ENCODE results near the gene TMEM129. TPM values are rescaled to one million over a fixed set of nuclear protein-coding genes. Genes with fewer than 3 reads are reported as not detected.

The TMEM129 gene
- total and polyA plus RNA-seq, 10 of the 15 experiments (the other 5 are each of a cell fraction or from before 2014, with no cell fraction given), result 0.19 to 24.9 (median 13.2) TPM

DNA sequence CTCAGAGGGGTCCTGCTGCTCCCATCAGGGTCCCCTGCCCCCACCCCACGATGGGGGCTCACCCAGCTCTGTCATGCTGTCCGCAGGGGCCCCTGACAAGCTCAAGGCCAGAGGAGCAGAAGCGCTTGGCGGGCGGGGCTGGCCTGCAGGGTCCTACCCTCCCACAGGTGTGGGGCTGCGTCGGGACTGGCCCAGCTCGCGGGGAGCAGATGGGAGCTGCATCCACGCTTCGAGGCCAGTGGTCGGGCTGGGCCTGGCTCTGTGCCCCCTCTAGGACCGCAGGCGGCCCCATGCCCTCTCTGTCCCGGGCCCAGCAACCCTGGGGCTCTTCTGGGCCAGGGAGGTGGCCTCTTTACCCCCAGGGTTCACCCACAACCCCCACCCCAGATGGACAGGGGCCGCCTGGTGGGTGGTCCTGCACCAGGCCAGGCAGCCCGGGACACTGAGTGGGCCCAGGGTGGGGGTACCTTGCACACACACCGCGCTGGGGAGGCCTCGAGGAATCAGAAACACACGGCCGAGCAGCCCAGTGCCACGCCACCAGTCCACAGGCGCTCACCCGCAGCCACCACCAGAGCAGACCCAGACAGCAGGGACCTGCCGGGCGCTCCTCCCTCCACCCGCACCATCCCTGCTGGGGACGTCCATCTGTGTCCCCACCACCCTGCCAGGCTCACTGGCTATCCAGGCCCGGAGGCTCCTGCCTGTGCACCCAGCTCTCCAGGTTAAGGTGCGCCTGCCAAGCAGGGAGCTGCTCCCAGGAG, 30.2 kb upstream of the TMEM129 start:
- RAD21 ChIA-PET (ENCODE audit: unreplicated experiment), result interaction anchor here (1.8 kb wide), 1 partner anchor 148 kb away, joined by 7 read pairs; no protein-coding TSS in a partner anchor
- Histone ChIP-seq H4K20me1 (ENCODE audit: control insufficient read depth, insufficient read depth) (no peaks in the 10 kb centered on the region), H3K4me2 (ENCODE audit: control insufficient read depth, insufficient read depth) (no peak overlapping the region), H3K9ac (ENCODE audit: control insufficient read depth, insufficient read depth, low read length) (no peak overlapping the region), H2AFZ (ENCODE audit: control insufficient read depth, low read depth, low read length) (no peak overlapping the region), H3K9me3 (replicated peaks; ENCODE audit: control insufficient read depth, insufficient read depth, low read length) (no peaks in the 10 kb centered on the region), H3K36me3 (ENCODE audit: control insufficient read depth in 2 of 2, insufficient read depth in 2 of 2, low read length in 1 of 2) (no peaks in the 10 kb centered on the region), H3K27ac (ENCODE audit: control insufficient read depth, insufficient read depth) (no peak overlapping the region), H3K27me3 (replicated peaks in 1 of 2; ENCODE audit: control insufficient read depth in 2 of 2, insufficient read depth in 2 of 2, low read length in 1 of 2) (no peaks in the 10 kb centered on the region), H3K4me3 (no peak overlapping the region), H3K79me2 (ENCODE audit: control insufficient read depth, insufficient read depth, low read length) (no peaks in the 10 kb centered on the region), H3K4me1 (ENCODE audit: control insufficient read depth, insufficient read depth, low read length) (no peaks in the 10 kb centered on the region)
- TF ChIP-seq, protein P1, sequence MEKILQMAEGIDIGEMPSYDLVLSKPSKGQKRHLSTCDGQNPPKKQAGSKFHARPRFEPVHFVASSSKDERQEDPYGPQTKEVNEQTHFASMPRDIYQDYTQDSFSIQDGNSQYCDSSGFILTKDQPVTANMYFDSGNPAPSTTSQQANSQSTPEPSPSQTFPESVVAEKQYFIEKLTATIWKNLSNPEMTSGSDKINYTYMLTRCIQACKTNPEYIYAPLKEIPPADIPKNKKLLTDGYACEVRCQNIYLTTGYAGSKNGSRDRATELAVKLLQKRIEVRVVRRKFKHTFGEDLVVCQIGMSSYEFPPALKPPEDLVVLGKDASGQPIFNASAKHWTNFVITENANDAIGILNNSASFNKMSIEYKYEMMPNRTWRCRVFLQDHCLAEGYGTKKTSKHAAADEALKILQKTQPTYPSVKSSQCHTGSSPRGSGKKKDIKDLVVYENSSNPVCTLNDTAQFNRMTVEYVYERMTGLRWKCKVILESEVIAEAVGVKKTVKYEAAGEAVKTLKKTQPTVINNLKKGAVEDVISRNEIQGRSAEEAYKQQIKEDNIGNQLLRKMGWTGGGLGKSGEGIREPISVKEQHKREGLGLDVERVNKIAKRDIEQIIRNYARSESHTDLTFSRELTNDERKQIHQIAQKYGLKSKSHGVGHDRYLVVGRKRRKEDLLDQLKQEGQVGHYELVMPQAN (conservative IDR thresholded peaks at IDR 0.05), result no peak
- TF ChIP-seq DPF2 (IDR thresholded peaks at IDR 0.05), result no peak
- no peak for TF ChIP-seq JUNB (IDR thresholded peaks at IDR 0.05)
- no peak for TF ChIP-seq TCF3 (IDR thresholded peaks at IDR 0.05; ENCODE audit: borderline replicate concordance, insufficient read depth, low read depth, low read length)
- TF ChIP-seq STAT3 (IDR thresholded peaks at IDR 0.05; ENCODE audit: low read depth, low read length), result no peak
- TF ChIP-seq MYB (IDR thresholded peaks at IDR 0.05; ENCODE audit: borderline replicate concordance, low read depth, low read length), result no peak
- no peak for TF ChIP-seq KLF5 (IDR thresholded peaks at IDR 0.05; ENCODE audit: partially characterized antibody)
- TF ChIP-seq ZNF207 (IDR thresholded peaks at IDR 0.05; ENCODE audit: borderline replicate concordance), result no peak
- no peak for TF ChIP-seq MTA2 (IDR thresholded peaks at IDR 0.05; ENCODE audit: low read depth)
- TF ChIP-seq CREM (IDR thresholded peaks at IDR 0.05; ENCODE audit: low read depth), result no peak
- no peak for TF ChIP-seq SPI1 (IDR thresholded peaks at IDR 0.05; ENCODE audit: borderline replicate concordance, insufficient read depth, low read depth, low read length)
- no peak for TF ChIP-seq TAF1 (IDR thresholded peaks at IDR 0.05; ENCODE audit: borderline replicate concordance, low read depth, low read length)
- CTCF ChIA-PET, result interaction anchor here (1.8 to 2.5 kb wide), 2 partner anchors 59 to 148 kb away, joined by 8 to 11 read pairs; no protein-coding TSS in a partner anchor
- BruUV-seq (replicated peaks), result no TSS peak
- DNase-seq (ENCODE audit: low read depth, low spot score), result no peak
- no peak for FAIRE-seq
- POLR2A ChIA-PET, result no interaction called here
- in situ Hi-C loops (cut with MboI), result no loop called here
- no peak for ATAC-seq
- 53% methylated on average over 31 of the region's 31 CpGs for WGBS (ENCODE audit: insufficient coverage, insufficient replicate concordance, low lambda C conversion rate, missing lambda C conversion rate)
- intact Hi-C loops (cut with micrococcal nuclease; ENCODE audit: unreplicated experiment), result no loop called here
- SMC1A ChIA-PET (ENCODE audit: uncharacterized antibody, unreplicated experiment), result no interaction called here

Data from GM12878 (cell line).